GM23338 (cell line): ENCODE data around the gene UBE2G1. TPM values are rescaled to one million over a fixed set of nuclear protein-coding genes. Genes with fewer than 3 reads are reported as not detected.

ENCODE experiments used
- ATAC-seq: fragments of 200-7000 bp; cut with Tn5 transposase; 3 replicates; pipeline ENCODE4 v1.9.1; 2020
- DNase-seq: peaks from one replicate; pipeline ENCODE4 v3.0.0-alpha.2; 2015; ENCODE audit warnings: low spot score
- H2AFZ ChIP-seq: fragments of 200-600 bp; sonication (generic); 2 replicates; pipeline ENCODE4 v1.8.0; 2016; ENCODE audit warnings: antibody characterized with exemption, mild to moderate bottlenecking, moderate library complexity
- H3F3A ChIP-seq: fragments of 200-600 bp; sonication (generic); replicated peaks from 2 replicates; pipeline ENCODE4 v1.8.0; 2017; ENCODE audit warnings: antibody characterized with exemption, mixed run types, low read depth
- H3K27ac ChIP-seq: fragments of 200-600 bp; sonication (generic); 2 replicates; pipeline ENCODE4 v1.6.1; 2016; ENCODE audit warnings: low read depth
- H3K27me3 ChIP-seq: fragments of 200-600 bp; sonication (generic); 2 replicates; pipeline ENCODE4 v1.8.0; 2016; ENCODE audit warnings: mild to moderate bottlenecking, mixed run types, moderate library complexity; ENCODE audit not compliant: insufficient read depth
- H3K36me3 ChIP-seq: fragments of 200-600 bp; sonication (generic); 2 replicates; pipeline ENCODE4 v1.8.0; 2016; ENCODE audit warnings: mild to moderate bottlenecking; ENCODE audit not compliant: insufficient read depth
- H3K4me1 ChIP-seq: fragments of 200-600 bp; sonication (generic); 2 replicates; pipeline ENCODE4 v1.8.0; 2016; ENCODE audit warnings: mild to moderate bottlenecking, moderate library complexity; ENCODE audit not compliant: insufficient read depth
- H3K4me2 ChIP-seq: fragments of 200-600 bp; sonication (generic); 2 replicates; pipeline ENCODE4 v1.7.1; 2017; ENCODE audit warnings: mixed run types
- H3K4me3 ChIP-seq: fragments of 200-600 bp; sonication (generic); 2 replicates; pipeline ENCODE4 v1.6.1; 2016; ENCODE audit warnings: mixed run types
- H3K79me2 ChIP-seq: fragments of 200-600 bp; sonication (generic); replicated peaks from 2 replicates; pipeline ENCODE4 v1.8.0; 2017; ENCODE audit warnings: mild to moderate bottlenecking; ENCODE audit not compliant: insufficient read depth
- H3K9me2 ChIP-seq: fragments of 200-600 bp; sonication (generic); 2 replicates; pipeline ENCODE4 v1.8.0; 2017; ENCODE audit not compliant: insufficient read depth
- H4K20me1 ChIP-seq: fragments of 200-600 bp; sonication (generic); replicated peaks from 2 replicates; pipeline ENCODE4 v1.8.0; 2017; ENCODE audit warnings: mild to moderate bottlenecking; ENCODE audit not compliant: insufficient read depth
- H3K27ac Mint-ChIP-seq: 2 replicates; pipeline ENCODE4 v1.8.0; 2020; ENCODE audit warnings: inconsistent platforms, mild to moderate bottlenecking, moderate library complexity, mixed read lengths
- H3K27me3 Mint-ChIP-seq: 3 replicates; pipeline ENCODE4 v1.8.0; 2022; ENCODE audit warnings: low read depth, mild to moderate bottlenecking, moderate library complexity, mixed read lengths, inconsistent platforms; ENCODE audit not compliant: insufficient read depth, poor library complexity
- H3K36me3 Mint-ChIP-seq: 3 replicates; pipeline ENCODE4 v1.8.0; 2021; ENCODE audit warnings: low read depth, mild to moderate bottlenecking, inconsistent platforms, moderate library complexity, mixed read lengths
- H3K4me1 Mint-ChIP-seq: 3 replicates; pipeline ENCODE4 v1.8.0; 2020; ENCODE audit warnings: mild to moderate bottlenecking, inconsistent platforms, mixed read lengths
- H3K4me3 Mint-ChIP-seq: 3 replicates; pipeline ENCODE4 v1.8.0; 2021; ENCODE audit warnings: moderate library complexity, mild to moderate bottlenecking, inconsistent platforms, mixed read lengths
- H3K9me3 Mint-ChIP-seq: 3 replicates; pipeline ENCODE4 v1.8.0; 2020; ENCODE audit warnings: moderate library complexity, mild to moderate bottlenecking, inconsistent platforms, mixed read lengths
- EZH2 ChIP-seq: fragments of 200-600 bp; sonication (generic); IDR thresholded peaks from one replicate; pipeline ENCODE4 v1.8.0; 2017; ENCODE audit warnings: antibody characterized with exemption, mild to moderate bottlenecking, low read depth; ENCODE audit not compliant: unreplicated experiment
- JUNB ChIP-seq: IDR thresholded peaks from one replicate; pipeline ENCODE4 v1.6.1; 2016; ENCODE audit warnings: antibody characterized with exemption; ENCODE audit not compliant: unreplicated experiment
- NANOG ChIP-seq: IDR thresholded peaks from 2 replicates; pipeline ENCODE4 v1.6.1; 2016; ENCODE audit warnings: antibody characterized with exemption, borderline replicate concordance
- POLR2AphosphoS5 ChIP-seq: IDR thresholded peaks from 2 replicates; pipeline ENCODE4 v1.6.1; 2016; ENCODE audit warnings: antibody characterized with exemption, low read depth
- ZNF114 ChIP-seq: fragments of 250-450 bp; sonication (Bioruptor Pico); IDR thresholded peaks from 2 replicates; pipeline ENCODE4 v1.5.0; 2020; ENCODE audit warnings: mild to moderate bottlenecking, moderate library complexity
- ZNF331 ChIP-seq: fragments of 250-450 bp; sonication (Bioruptor Pico); IDR thresholded peaks from 2 replicates; pipeline ENCODE4 v1.5.0; 2020; ENCODE audit warnings: low read depth, mild to moderate bottlenecking, moderate library complexity
- polyA plus RNA-seq: library from polyadenylated mRNA; unstranded; fragments of >200 nt; fragmentation: Nextera tagmentation; extraction: Ambion mirVana; gene quantifications from 2 replicates; pipeline ENCODE4 v1.2.1, GENCODE V29; 2016
- total RNA-seq: library from RNA; depleted of rRNA; stranded (reverse); fragments of >200 nt; shearing (Covaris generic); gene quantifications from 2 replicates; pipeline ENCODE4 v1.2.3, GENCODE V29; 2014
- TF ChIP-seq, protein P1 (sequence below): IDR thresholded peaks from 2 replicates; pipeline ENCODE4 v1.6.1; 2016; ENCODE audit warnings: antibody characterized with exemption
- TF ChIP-seq, protein P2 (sequence below): IDR thresholded peaks from one replicate; pipeline ENCODE4 v1.6.1; 2018; ENCODE audit warnings: antibody characterized with exemption; ENCODE audit not compliant: unreplicated experiment
- TF ChIP-seq, protein P3 (sequence below), 2 experiments: fragments of 200-600 bp in 1 of 2; sonication (generic) in 1 of 2; conservative IDR thresholded peaks; 2 replicates each; pipeline versions ENCODE4 v1.5.1 to v1.6.1; 2016 to 2017; ENCODE audit warnings: antibody characterized with exemption in 2 of 2, low read depth in 2 of 2, mild to moderate bottlenecking in 2 of 2, moderate library complexity in 1 of 2

UBE2G1 gene
- total and polyA plus RNA-seq, 2 experiments from 2014 or later, result 71.9 to 145 TPM

DNA sequence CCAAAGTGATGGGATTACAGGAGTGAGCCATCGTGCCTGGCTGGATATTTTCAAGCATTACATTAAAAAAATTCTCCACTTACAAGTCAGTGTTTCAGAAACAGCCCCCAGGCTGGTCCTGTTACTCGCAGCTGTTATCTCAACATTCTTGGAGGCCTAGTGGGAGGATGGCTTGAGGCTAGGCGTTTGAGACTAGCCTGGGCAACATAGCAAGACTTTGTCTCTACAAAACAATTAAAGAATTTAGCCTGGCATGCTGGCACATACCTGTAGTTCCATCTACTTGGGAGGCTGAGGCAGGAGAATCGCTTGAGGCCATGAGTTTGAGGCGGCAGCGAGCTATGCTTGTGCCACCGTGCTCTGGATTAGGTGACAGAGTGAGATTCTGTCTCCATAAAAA is 40.7 kb upstream of the UBE2G1 start:
- H3K36me3 Mint-ChIP-seq, result no peaks in the 10 kb centered on the region
- H3K4me2 ChIP-seq, result no peak overlapping the region
- H3K9me2 ChIP-seq, result no peaks in the 10 kb centered on the region
- ATAC-seq, result no peak
- no peaks in the 10 kb centered on the region for H3K27me3 ChIP-seq
- TF ChIP-seq JUNB, result no peak
- TF ChIP-seq EZH2, result no peak
- TF ChIP-seq, protein P1, sequence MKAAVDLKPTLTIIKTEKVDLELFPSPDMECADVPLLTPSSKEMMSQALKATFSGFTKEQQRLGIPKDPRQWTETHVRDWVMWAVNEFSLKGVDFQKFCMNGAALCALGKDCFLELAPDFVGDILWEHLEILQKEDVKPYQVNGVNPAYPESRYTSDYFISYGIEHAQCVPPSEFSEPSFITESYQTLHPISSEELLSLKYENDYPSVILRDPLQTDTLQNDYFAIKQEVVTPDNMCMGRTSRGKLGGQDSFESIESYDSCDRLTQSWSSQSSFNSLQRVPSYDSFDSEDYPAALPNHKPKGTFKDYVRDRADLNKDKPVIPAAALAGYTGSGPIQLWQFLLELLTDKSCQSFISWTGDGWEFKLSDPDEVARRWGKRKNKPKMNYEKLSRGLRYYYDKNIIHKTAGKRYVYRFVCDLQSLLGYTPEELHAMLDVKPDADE, result no peak
- no peak for TF ChIP-seq POLR2AphosphoS5
- TF ChIP-seq NANOG, result no peak
- no peak for TF ChIP-seq ZNF114 (CRISPR knock-in tag)
- no peaks in the 10 kb centered on the region for H3K4me1 ChIP-seq
- no peak for DNase-seq
- H3K9me3 Mint-ChIP-seq, result no peaks in the 10 kb centered on the region
- H3K79me2 ChIP-seq, result no peaks in the 10 kb centered on the region
- peaks cover 5% of the 10 kb centered on the region; the same call in 1 of the 3 replicates for H3K4me1 Mint-ChIP-seq
- H3K4me3 Mint-ChIP-seq, result no peak overlapping the region
- H3K36me3 ChIP-seq, result no peaks in the 10 kb centered on the region
- no peaks in the 10 kb centered on the region for H4K20me1 ChIP-seq
- peaks cover 4% of the 10 kb centered on the region for H3K27me3 Mint-ChIP-seq
- H3K4me3 ChIP-seq, result no peak overlapping the region
- 0 out of 2 replicates have a peak, but pooled peaks cover 4% of the 10 kb centered on the region for H3F3A ChIP-seq
- H2AFZ ChIP-seq, result no peak overlapping the region
- no peak overlapping the region for H3K27ac Mint-ChIP-seq
- H3K27ac ChIP-seq, result peak overlapping the region; percentile 50; the same call in 1 of the 2 replicates

DNA sequence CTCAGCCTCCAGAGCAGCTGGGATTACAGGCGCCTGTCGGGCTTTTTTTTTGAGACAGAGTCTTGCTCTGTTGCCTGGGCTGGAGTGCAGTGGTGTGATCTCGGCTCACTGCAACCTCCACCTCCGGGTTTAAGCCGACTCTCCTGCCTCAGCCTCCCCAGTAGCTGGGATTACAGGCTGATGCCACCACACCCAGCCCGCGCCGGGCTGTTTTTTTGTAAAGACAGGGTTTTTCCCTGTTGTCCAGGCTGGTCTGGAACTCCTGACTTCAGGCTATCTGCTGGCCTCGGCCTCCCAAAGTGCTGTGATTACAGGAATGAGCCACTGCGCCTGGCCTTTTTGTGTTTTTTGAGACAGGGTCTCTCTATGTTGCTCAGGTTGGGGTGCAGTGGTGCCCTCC is 39.9 kb upstream of the UBE2G1 start:
- Mint-ChIP-seq H3K4me1 (peaks cover 5% of the 10 kb centered on the region; the same call in 1 of the 3 replicates), H3K27me3 (peaks cover 4% of the 10 kb centered on the region), H3K9me3 (no peaks in the 10 kb centered on the region), H3K4me3 (no peak overlapping the region), H3K27ac (no peak overlapping the region), H3K36me3 (no peaks in the 10 kb centered on the region)
- DNase-seq, result no peak
- 0 out of 2 replicates have a peak, but pooled peaks cover 4% of the 10 kb centered on the region for H3F3A ChIP-seq
- 0 out of 2 replicates have a peak overlapping the region, but pooled peaks have one; percentile 45 for H3K27ac ChIP-seq
- H3K4me3 ChIP-seq, result no peak overlapping the region
- H3K9me2 ChIP-seq, result no peaks in the 10 kb centered on the region
- no peaks in the 10 kb centered on the region for H3K36me3 ChIP-seq
- no peak; the same call in 2 of the 3 replicates for ATAC-seq
- H2AFZ ChIP-seq, result no peak overlapping the region
- no peaks in the 10 kb centered on the region for H3K27me3 ChIP-seq
- H3K4me1 ChIP-seq, result no peaks in the 10 kb centered on the region
- no peaks in the 10 kb centered on the region for H4K20me1 ChIP-seq
- TF ChIP-seq, protein P1, result no peak
- no peak for TF ChIP-seq ZNF331 (CRISPR knock-in tag)
- TF ChIP-seq, protein P2, sequence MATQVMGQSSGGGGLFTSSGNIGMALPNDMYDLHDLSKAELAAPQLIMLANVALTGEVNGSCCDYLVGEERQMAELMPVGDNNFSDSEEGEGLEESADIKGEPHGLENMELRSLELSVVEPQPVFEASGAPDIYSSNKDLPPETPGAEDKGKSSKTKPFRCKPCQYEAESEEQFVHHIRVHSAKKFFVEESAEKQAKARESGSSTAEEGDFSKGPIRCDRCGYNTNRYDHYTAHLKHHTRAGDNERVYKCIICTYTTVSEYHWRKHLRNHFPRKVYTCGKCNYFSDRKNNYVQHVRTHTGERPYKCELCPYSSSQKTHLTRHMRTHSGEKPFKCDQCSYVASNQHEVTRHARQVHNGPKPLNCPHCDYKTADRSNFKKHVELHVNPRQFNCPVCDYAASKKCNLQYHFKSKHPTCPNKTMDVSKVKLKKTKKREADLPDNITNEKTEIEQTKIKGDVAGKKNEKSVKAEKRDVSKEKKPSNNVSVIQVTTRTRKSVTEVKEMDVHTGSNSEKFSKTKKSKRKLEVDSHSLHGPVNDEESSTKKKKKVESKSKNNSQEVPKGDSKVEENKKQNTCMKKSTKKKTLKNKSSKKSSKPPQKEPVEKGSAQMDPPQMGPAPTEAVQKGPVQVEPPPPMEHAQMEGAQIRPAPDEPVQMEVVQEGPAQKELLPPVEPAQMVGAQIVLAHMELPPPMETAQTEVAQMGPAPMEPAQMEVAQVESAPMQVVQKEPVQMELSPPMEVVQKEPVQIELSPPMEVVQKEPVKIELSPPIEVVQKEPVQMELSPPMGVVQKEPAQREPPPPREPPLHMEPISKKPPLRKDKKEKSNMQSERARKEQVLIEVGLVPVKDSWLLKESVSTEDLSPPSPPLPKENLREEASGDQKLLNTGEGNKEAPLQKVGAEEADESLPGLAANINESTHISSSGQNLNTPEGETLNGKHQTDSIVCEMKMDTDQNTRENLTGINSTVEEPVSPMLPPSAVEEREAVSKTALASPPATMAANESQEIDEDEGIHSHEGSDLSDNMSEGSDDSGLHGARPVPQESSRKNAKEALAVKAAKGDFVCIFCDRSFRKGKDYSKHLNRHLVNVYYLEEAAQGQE, result no peak
- no peak for TF ChIP-seq NANOG
- TF ChIP-seq, protein P3, sequence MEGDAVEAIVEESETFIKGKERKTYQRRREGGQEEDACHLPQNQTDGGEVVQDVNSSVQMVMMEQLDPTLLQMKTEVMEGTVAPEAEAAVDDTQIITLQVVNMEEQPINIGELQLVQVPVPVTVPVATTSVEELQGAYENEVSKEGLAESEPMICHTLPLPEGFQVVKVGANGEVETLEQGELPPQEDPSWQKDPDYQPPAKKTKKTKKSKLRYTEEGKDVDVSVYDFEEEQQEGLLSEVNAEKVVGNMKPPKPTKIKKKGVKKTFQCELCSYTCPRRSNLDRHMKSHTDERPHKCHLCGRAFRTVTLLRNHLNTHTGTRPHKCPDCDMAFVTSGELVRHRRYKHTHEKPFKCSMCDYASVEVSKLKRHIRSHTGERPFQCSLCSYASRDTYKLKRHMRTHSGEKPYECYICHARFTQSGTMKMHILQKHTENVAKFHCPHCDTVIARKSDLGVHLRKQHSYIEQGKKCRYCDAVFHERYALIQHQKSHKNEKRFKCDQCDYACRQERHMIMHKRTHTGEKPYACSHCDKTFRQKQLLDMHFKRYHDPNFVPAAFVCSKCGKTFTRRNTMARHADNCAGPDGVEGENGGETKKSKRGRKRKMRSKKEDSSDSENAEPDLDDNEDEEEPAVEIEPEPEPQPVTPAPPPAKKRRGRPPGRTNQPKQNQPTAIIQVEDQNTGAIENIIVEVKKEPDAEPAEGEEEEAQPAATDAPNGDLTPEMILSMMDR (conservative IDR thresholded peaks at IDR 0.05; ENCODE audit: low read depth in 2 of 2), result peak in 1 of 2 experiments; percentile 35; a peak in 1 of 4 replicates
- no peaks in the 10 kb centered on the region for H3K79me2 ChIP-seq
- H3K4me2 ChIP-seq, result no peak overlapping the region
